Tibial nerve (tissue), 4 donors: ENCODE data around the gene RNFT2. TPM values are rescaled to one million over a fixed set of nuclear protein-coding genes. Genes with fewer than 3 reads are reported as not detected.

Experiments used
- DNase-seq, 2 donors: peaks; one replicate each; pipeline ENCODE4 v3.0.0-alpha.2; 2019; ENCODE audit warnings: low spot score in 2 of 2
- H3K27ac ChIP-seq, 4 donors: fragments of 200-600 bp; sonication (generic) in 3 of 4; one replicate each; pipeline ENCODE4 v1.5.1; 2017 to 2019; ENCODE audit warnings: mild to moderate bottlenecking in 1 of 4
- H3K27me3 ChIP-seq, 2 donors: fragments of 200-600 bp; sonication (generic) in 1 of 2; one replicate each; pipeline versions ENCODE4 v1.5.1 to v1.6.0; 2017 to 2019
- H3K36me3 ChIP-seq, 3 donors: fragments of 200-600 bp; sonication (generic); one replicate each; pipeline ENCODE4 v1.5.1; 2018 to 2019
- H3K4me1 ChIP-seq, 4 donors: fragments of 200-600 bp; sonication (generic) in 3 of 4; one replicate each; pipeline ENCODE4 v1.5.1; 2017 to 2019
- H3K4me3 ChIP-seq, 4 donors: fragments of 200-600 bp; sonication (generic) in 3 of 4; one replicate each; pipeline ENCODE4 v1.5.1; 2017 to 2019; ENCODE audit warnings: mild to moderate bottlenecking in 1 of 4, moderate library complexity in 1 of 4
- H3K9me3 ChIP-seq, 4 donors: fragments of 200-600 bp; sonication (generic) in 3 of 4; one replicate each; pipeline ENCODE4 v1.5.1; 2017 to 2019
- EP300 ChIP-seq, 2 donors: sonication (generic); formaldehyde crosslinking; IDR thresholded peaks; one replicate each; pipeline ENCODE4 v1.6.1; 2017; ENCODE audit warnings: antibody characterized with exemption in 2 of 2, mild to moderate bottlenecking in 1 of 2
- POLR2A ChIP-seq, 2 donors: fragments of 450-650 bp; IDR thresholded peaks; one replicate each; pipeline ENCODE4 v1.6.1; 2017; ENCODE audit warnings: antibody characterized with exemption in 2 of 2, mild to moderate bottlenecking in 2 of 2, moderate library complexity in 2 of 2
- WGBS, 2 donors: methylation state at CpG; one replicate each; pipeline ENCODE4 v1.1.5; 2018; 5-methylcytosine and 5-hydroxymethylcytosine counted together
- total RNA-seq, 4 donors: library from RNA; depleted of rRNA; stranded (reverse); fragments of >200 nt; gene quantifications; one replicate each; pipeline ENCODE4 v1.1.0, GENCODE V29; 2016
- TF ChIP-seq, protein P1 (sequence below), 5 experiments: fragments of 200-600 bp in 3 of 5; fragments of 450-650 bp in 2 of 5; sonication (generic) in 3 of 5; IDR thresholded peaks; one replicate each; pipeline ENCODE4 v1.5.1; 2016 to 2019; ENCODE audit warnings: antibody characterized with exemption in 5 of 5, mild to moderate bottlenecking in 3 of 5, moderate library complexity in 2 of 5

The RNFT2 gene
- total RNA-seq, 4 donors from 2014 or later, result 0.59 to 5.9 (median 2.5) TPM

DNA sequence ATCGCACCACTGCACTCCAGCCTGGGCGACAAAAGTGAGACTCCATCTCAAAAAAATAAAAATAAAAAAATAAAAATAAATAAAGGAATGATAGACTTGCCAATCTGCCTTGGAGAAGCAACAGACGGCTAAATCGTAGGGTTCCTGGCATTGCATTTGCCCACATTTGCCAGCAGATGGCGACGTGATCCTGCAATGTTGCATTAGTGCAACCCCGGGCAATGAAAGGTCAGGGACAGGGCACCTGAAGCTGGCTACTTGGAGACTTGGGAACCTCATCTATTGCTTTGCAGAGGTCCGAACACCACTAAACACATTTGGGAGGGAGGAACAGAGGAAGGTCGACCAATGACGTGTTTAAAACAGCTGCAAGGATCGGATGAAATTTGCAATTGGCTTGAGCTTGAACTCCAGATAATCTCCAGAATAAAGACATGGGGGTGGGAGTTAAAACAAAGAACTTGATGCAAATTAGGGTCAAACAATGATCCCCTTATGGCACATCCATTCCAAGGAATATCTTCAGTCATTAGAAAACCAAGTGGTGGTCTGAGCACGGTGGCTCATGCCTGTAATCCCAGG lies 34.8 kb upstream of the RNFT2 start:
- DNase-seq, result peak; percentile 38 to 66
- WGBS, 2 donors, result 21 to 22% methylated on average over 12 of the region's 12 CpGs
- TF ChIP-seq POLR2A (IDR thresholded peaks at IDR 0.05) (no peak), EP300 (IDR thresholded peaks at IDR 0.05) (no peak)
- TF ChIP-seq, protein P1, sequence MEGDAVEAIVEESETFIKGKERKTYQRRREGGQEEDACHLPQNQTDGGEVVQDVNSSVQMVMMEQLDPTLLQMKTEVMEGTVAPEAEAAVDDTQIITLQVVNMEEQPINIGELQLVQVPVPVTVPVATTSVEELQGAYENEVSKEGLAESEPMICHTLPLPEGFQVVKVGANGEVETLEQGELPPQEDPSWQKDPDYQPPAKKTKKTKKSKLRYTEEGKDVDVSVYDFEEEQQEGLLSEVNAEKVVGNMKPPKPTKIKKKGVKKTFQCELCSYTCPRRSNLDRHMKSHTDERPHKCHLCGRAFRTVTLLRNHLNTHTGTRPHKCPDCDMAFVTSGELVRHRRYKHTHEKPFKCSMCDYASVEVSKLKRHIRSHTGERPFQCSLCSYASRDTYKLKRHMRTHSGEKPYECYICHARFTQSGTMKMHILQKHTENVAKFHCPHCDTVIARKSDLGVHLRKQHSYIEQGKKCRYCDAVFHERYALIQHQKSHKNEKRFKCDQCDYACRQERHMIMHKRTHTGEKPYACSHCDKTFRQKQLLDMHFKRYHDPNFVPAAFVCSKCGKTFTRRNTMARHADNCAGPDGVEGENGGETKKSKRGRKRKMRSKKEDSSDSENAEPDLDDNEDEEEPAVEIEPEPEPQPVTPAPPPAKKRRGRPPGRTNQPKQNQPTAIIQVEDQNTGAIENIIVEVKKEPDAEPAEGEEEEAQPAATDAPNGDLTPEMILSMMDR (IDR thresholded peaks at IDR 0.05), result peak; percentile 73 to 96 (median 90)
- no peak overlapping the region for H3K4me3 ChIP-seq
- H3K27ac ChIP-seq, result no peak overlapping the region
- no peaks in the 10 kb centered on the region for H3K27me3 ChIP-seq
- H3K4me1 ChIP-seq, result peaks cover 0 to under 1% (median under 1%) of the 10 kb centered on the region in 4 donors
- no peaks in the 10 kb centered on the region for H3K9me3 ChIP-seq
- no peaks in the 10 kb centered on the region for H3K36me3 ChIP-seq

- H3K36me3 ChIP-seq, result no peaks in the 10 kb centered on the region
- H3K27ac ChIP-seq, result no peak overlapping the region
- H3K27me3 ChIP-seq, result peaks cover 0 to 4% of the 10 kb centered on the region in 2 donors
- no peaks in the 10 kb centered on the region for H3K9me3 ChIP-seq
- TF ChIP-seq, protein P1 (IDR thresholded peaks at IDR 0.05), result no peak
- no peak for TF ChIP-seq POLR2A (IDR thresholded peaks at IDR 0.05)
- TF ChIP-seq EP300 (IDR thresholded peaks at IDR 0.05), result no peak
- peaks cover 0 to 25% (median 9%) of the 10 kb centered on the region in 4 donors for H3K4me1 ChIP-seq
- no peak for DNase-seq
- 92 to 98% methylated on average over 9 of the region's 9 CpGs for WGBS, 2 donors
- H3K4me3 ChIP-seq, result no peak overlapping the region
Observed at GRCh38 chr12:116707751-116708150, 30.4 kb upstream of the RNFT2 start.

DNA sequence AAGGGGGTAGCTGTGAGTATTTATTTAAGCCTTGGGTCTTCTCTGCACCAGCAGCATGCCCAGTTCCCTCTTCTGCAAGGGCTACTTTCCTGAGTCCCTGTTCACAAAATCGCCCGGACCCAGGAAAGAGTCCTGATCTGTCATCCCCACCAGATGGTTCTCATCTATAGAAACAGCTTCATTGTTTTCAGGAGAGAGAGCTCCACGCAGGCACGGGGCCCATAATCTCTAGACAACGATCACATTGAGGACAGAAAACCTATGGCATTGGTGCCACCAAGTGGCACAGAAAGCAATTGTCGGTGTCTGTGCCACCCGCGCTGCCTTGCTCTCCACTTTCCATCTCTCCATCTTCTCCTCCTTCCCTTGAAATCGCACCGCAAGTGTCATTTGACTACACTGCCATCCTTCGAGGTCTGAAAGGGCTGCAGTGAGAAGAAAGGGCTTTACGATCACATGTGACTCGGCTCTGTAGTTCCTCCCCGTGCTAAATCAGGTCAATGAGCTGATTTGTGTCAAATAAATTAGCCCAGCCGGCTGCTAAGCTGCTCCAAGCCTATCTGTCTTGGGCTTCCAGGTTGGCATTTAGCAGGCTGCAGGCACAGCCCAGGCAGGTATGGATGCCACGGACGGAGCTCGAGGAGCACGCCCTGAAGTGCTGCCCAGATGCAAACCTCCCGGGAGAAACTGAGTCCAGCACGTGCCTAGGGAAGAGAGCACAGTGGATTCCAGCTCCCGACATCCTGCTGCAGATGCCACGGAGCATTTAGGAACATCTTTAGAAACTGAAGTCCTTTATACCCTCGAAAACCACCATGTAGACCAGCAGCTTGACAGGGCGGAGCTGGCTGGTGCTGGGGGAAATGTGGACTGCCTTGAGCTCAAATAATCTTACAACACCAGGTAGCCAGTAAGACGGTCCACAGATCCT lies 29.0 kb upstream of the RNFT2 start:
- H3K9me3 ChIP-seq, result no peaks in the 10 kb centered on the region
- peak; percentile 32 to 54 for DNase-seq
- no peaks in the 10 kb centered on the region for H3K36me3 ChIP-seq
- H3K4me3 ChIP-seq, result no peak overlapping the region
- TF ChIP-seq, protein P1 (IDR thresholded peaks at IDR 0.05), result peak; percentile 43 to 76 (median 62)
- TF ChIP-seq EP300 (IDR thresholded peaks at IDR 0.05), result no peak
- H3K27ac ChIP-seq, result no peak overlapping the region
- H3K4me1 ChIP-seq, result peaks cover 0 to 38% (median 11%) of the 10 kb centered on the region in 4 donors
- H3K27me3 ChIP-seq, result peaks cover 0 to 4% of the 10 kb centered on the region in 2 donors
- WGBS, 2 donors, result 12% methylated on average over 22 of the region's 26 CpGs

DNA sequence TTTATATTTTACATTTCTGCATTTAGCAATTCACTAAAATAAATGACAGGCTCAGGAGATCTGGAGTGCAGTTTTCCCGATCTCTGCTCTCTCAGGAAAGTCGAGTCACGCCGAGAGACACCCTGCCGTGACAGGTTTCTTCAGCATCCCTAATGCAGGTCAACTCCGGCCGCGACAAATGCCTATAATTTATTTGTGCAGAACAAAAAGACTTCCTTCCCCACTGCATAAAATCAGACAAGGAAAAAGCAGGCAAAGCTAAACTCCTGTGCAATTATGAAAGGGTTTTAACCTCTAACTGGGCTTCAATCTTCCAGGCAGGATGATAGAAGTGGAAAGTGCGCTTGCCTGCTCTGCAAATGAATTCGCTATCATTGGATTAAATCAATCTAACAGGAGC lies 28.3 kb upstream of the RNFT2 start:
- Histone ChIP-seq H3K27me3 (peaks cover 0 to 4% of the 10 kb centered on the region in 2 donors), H3K36me3 (no peaks in the 10 kb centered on the region), H3K27ac (no peak overlapping the region), H3K4me3 (no peak overlapping the region), H3K4me1 (peaks cover 0 to 40% (median 11%) of the 10 kb centered on the region in 4 donors), H3K9me3 (no peaks in the 10 kb centered on the region)
- 45 to 54% methylated on average over 10 of the region's 10 CpGs for WGBS, 2 donors
- DNase-seq, result no peak
- TF ChIP-seq EP300 (IDR thresholded peaks at IDR 0.05) (no peak), POLR2A (IDR thresholded peaks at IDR 0.05) (no peak)
- TF ChIP-seq, protein P1 (IDR thresholded peaks at IDR 0.05), result no peak
